GM18873 (cell line): ENCODE results near the gene SH2D7.

Experiments used
- ATAC-seq: cut with Tn5 transposase; IDR thresholded peaks from one replicate; pipeline ENCODE4 v1.9.1; 2021; ENCODE audit warnings: mild to moderate bottlenecking, moderate library complexity, moderate number of reproducible peaks; ENCODE audit not compliant: unreplicated experiment, low FRiP score

Gene SH2D7

GRCh38 chr15:78092261-78093041 is at the start of gene SH2D7:
SH2D7 (plus strand) TSS chr15:78092561; CDS start chr15:78092585, 24 bp downstream.
- no peak for ATAC-seq

- no peak for ATAC-seq
Measured at GRCh38 chr15:78044407-78045155, 47.8 kb upstream of the SH2D7 start.

- ATAC-seq: no peak
Measured at GRCh38 chr15:78045189-78045588, 47.2 kb upstream of the SH2D7 start.

GRCh38 chr15:78046796-78047341 is 45.5 kb upstream of the SH2D7 start:
- no peak for ATAC-seq

- ATAC-seq: no peak
Measured at GRCh38 chr15:78047761-78048627, 44.4 kb upstream of the SH2D7 start.

- ATAC-seq: no peak
Measured at GRCh38 chr15:78048628-78048920, 43.8 kb upstream of the SH2D7 start.

GRCh38 chr15:78049691-78050440 is 42.5 kb upstream of the SH2D7 start:
- ATAC-seq: no peak

- ATAC-seq: no peak
Measured at GRCh38 chr15:78050441-78050809, 41.9 kb upstream of the SH2D7 start.

GRCh38 chr15:78050826-78051225 is 41.5 kb upstream of the SH2D7 start:
- ATAC-seq: no peak

GRCh38 chr15:78051596-78051995 is 40.8 kb upstream of the SH2D7 start:
- ATAC-seq: no peak

GRCh38 chr15:78052001-78052401 is 40.4 kb upstream of the SH2D7 start:
- no peak for ATAC-seq

- no peak for ATAC-seq
Measured at GRCh38 chr15:78052545-78052944, 39.8 kb upstream of the SH2D7 start.

GRCh38 chr15:78054518-78054917 is 37.8 kb upstream of the SH2D7 start:
- ATAC-seq: no peak

GRCh38 chr15:78054966-78055365 is 37.4 kb upstream of the SH2D7 start:
- ATAC-seq: no peak

GRCh38 chr15:78055919-78056713 is 36.2 kb upstream of the SH2D7 start:
- ATAC-seq: no peak

- no peak for ATAC-seq
Measured at GRCh38 chr15:78056714-78057269, 35.6 kb upstream of the SH2D7 start.

- ATAC-seq: no peak
Measured at GRCh38 chr15:78057803-78058202, 34.6 kb upstream of the SH2D7 start.

- no peak for ATAC-seq
Measured at GRCh38 chr15:78058401-78058935, 33.9 kb upstream of the SH2D7 start.
